GM20000 (cell line): ENCODE results near the gene INVS.

Source experiments
- DNase-seq: peaks from one replicate; pipeline ENCODE4 v3.0.0; 2012; ENCODE audit warnings: low spot score
- TF ChIP-seq, protein P1 (sequence below): IDR thresholded peaks from 2 replicates; pipeline ENCODE4 v1.5.1; 2012; ENCODE audit warnings: mild to moderate bottlenecking, control low read depth; ENCODE audit errors: extremely low read depth, missing control alignments

INVS gene

DNA sequence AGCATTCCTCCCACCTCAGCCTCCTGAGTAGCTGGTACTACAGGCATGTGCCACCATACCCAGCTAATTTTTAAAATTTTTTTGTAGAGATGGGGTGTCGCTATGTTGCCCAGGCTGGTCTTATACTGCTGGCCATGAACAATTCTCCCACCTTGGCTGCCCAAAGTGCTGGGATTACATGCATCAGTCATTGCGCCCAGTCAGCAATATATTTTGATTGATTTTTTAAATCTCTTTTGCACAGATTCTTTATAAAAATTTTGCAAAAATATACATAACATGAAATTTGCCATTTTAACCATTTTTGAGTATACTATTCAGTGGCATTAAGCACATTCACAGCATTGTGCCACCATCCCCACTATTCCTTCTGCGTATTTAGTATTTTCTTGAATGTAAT, 94.0 kb downstream of the INVS start:
- TF ChIP-seq, protein P1, sequence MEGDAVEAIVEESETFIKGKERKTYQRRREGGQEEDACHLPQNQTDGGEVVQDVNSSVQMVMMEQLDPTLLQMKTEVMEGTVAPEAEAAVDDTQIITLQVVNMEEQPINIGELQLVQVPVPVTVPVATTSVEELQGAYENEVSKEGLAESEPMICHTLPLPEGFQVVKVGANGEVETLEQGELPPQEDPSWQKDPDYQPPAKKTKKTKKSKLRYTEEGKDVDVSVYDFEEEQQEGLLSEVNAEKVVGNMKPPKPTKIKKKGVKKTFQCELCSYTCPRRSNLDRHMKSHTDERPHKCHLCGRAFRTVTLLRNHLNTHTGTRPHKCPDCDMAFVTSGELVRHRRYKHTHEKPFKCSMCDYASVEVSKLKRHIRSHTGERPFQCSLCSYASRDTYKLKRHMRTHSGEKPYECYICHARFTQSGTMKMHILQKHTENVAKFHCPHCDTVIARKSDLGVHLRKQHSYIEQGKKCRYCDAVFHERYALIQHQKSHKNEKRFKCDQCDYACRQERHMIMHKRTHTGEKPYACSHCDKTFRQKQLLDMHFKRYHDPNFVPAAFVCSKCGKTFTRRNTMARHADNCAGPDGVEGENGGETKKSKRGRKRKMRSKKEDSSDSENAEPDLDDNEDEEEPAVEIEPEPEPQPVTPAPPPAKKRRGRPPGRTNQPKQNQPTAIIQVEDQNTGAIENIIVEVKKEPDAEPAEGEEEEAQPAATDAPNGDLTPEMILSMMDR: no peak
- DNase-seq: no peak

DNA sequence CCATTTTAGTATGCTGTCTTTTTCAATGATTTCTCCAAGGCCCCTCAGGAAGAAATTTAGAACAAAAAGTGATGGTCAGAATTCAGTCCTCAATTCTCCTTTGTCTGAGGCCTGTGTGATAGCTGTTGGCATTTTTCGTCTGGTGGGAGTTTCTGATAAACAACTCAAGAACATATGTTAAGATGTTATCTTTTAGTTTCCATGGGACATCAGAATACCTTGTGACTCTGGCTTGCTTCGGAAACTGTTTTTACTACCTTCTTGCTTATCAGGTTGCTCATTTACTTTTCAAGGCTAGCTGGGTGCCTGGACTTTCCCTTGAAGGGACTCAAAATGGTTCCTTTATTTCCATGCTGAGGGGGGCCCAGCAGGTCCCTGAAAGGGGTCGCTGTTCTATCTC, 97.2 kb downstream of the INVS start:
- TF ChIP-seq, protein P1: no peak
- no peak for DNase-seq

DNA sequence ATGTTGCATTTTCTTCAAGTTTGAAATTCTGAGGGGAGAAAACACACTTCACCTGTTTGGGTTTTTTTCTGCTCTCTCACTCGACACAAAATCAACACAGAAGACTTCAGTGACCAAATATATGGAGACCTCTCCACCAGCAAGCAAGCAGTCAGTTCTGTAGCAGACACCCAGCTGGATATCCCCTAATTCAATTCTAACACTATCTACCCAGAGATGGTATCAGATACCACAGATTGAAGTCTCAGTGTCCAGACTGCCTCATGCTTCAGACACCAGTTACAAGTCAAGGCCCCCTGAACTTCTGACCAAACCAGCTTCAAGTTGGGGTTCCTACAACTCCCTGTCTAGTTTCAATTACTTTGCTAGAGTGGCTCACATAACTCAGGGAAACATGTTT, 97.8 kb downstream of the INVS start:
- no peak for DNase-seq
- TF ChIP-seq, protein P1: no peak

DNA sequence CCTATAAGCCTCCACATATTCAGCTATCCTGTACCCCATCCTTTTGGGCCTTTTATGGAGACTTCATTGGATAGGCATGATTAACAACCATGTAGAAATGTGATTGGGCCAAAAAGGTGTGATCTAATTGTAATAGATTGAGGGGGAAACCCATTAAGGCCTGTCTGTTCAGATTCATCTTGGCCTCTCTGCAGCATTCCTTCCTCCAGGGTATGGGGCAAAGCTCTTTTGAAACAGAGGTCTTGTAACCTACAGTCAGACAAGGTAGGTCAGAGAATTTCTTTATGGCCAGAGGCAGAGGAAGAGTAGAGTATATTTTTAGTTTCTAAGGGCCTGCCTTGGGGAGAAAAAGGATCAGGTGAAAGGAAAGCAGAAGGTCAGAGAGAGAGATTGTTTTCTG, 98.5 kb downstream of the INVS start:
- no peak for DNase-seq
- TF ChIP-seq, protein P1: no peak

DNA sequence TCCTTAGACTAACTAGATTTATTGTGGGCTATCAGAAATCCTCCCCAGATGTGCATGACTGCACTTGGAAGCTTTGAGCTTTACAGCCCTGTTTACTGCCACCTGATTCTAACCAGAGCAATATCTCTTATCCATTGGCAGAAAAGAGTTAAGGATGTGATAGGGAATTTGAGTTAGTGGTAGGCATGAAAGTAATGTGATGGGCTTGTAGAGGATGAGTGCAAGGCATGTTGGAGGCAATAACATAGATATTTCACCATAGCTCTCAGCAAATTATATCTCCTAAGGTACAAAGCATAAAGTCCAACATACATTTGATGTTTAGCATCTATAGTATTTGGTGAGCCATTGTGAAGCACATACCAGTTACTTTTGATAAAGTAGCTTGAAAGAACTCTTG, 103.8 kb downstream of the INVS start:
- DNase-seq: no peak

DNA sequence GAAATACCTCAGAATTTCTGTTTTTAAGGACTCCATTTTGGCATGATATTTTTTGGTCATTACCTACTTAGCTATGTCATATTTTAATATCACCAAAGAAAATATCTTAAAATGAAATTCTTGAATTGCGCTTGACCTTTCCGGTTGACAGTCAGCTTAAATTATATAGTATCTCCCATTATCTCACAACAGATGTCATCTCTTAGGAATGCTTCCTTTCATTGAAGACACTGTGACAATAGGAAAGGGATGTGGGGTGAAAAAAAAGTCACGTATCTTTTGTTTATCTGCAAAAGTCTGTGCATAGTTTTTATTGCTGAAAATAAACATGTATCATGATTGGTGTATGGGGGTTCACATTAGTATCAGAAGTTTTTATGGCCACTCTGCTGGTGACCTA, 105.8 kb downstream of the INVS start:
- TF ChIP-seq, protein P1: no peak
- no peak for DNase-seq

More for the DNA sequence above, 103.8 kb downstream of the INVS start:
- TF ChIP-seq, protein P1: no peak

DNA sequence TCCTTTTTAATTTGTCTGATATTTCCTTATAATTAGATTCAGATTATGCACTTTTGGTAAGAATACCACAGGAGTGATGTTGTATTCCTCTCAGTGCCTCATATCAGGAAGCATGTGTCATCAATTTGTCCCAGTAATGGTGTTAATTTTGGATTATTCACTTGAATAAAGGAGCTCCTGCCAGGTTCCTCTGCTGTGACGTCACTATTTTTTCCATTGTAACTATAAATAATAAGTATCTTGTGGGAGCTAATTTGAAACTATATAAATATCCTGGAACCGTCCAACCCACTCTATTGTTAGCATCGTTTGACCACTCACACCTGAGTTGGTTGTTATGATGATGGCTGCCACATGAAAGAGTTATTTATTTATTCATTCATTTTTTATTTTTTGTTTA, 107.9 kb downstream of the INVS start:
- no peak for DNase-seq
- TF ChIP-seq, protein P1: no peak
